B cell (primary cell): ENCODE measurements around the gene SPSB3. TPM values are rescaled to one million over a fixed set of nuclear protein-coding genes. Genes with fewer than 3 reads are reported as not detected.

Experiments
- ATAC-seq: fragments of 200-7000 bp; cut with Tn5 transposase; one replicate; pipeline ENCODE4 v1.10.0; 2021; ENCODE audit warnings: low read depth, mild to moderate bottlenecking, moderate number of reproducible peaks, moderate library complexity
- CTCF ChIA-PET: fragments of 350-600 bp; sonication (Branson Sonifier 250); formaldehyde crosslinking; loops from one replicate; lab custom pipeline; 2021; ENCODE audit warnings: antibody characterized with exemption, inconsistent platforms; lab: Charles Lee
- POLR2A ChIA-PET: fragments of 350-600 bp; sonication (Branson Sonifier 250); formaldehyde crosslinking; loops from one replicate; lab custom pipeline; 2021; ENCODE audit warnings: antibody characterized with exemption; lab: Charles Lee
- DNase-seq: peaks from one replicate; pipeline ENCODE4 v3.0.0; 2013
- H2AFZ ChIP-seq: 2 replicates; pipeline ENCODE4 v1.6.1; 2012; ENCODE audit warnings: mild to moderate bottlenecking, low read depth, low read length; ENCODE audit not compliant: insufficient read depth, poor library complexity, severe bottlenecking
- H3K27ac ChIP-seq, 2 donors: 1 replicate in 1 of 2; 2 replicates in 1 of 2; pipeline ENCODE4 v1.5.1; 2012 to 2013; ENCODE audit warnings: low read length in 2 of 2, mild to moderate bottlenecking in 2 of 2, moderate library complexity in 1 of 2
- H3K27me3 ChIP-seq, 4 experiments: fragments of 200-600 bp in 1 of 4; sonication (generic) in 1 of 4; replicated peaks in 1 of 4; 1 replicate in 2 of 4; 2 replicates in 2 of 4; pipeline versions ENCODE4 v1.6.1 to v1.7.0; 2013 to 2016; ENCODE audit warnings: low read length in 3 of 4, mild to moderate bottlenecking in 2 of 4, mixed read lengths in 1 of 4, moderate library complexity in 1 of 4; ENCODE audit not compliant: insufficient read depth in 4 of 4, control insufficient read depth in 3 of 4; ENCODE audit errors: control extremely low read depth in 1 of 4
- H3K36me3 ChIP-seq, 2 experiments: replicated peaks in 1 of 2; 1 replicate in 1 of 2; 2 replicates in 1 of 2; pipeline versions ENCODE4 v1.6.1 to v1.7.1; 2013; ENCODE audit warnings: low read length in 1 of 2; ENCODE audit not compliant: insufficient read depth in 2 of 2, control insufficient read depth in 1 of 2; ENCODE audit errors: control extremely low read depth in 1 of 2, extremely low read depth in 1 of 2
- H3K4me1 ChIP-seq, 2 donors: fragments of 200-600 bp in 1 of 2; sonication (generic) in 1 of 2; 1 replicate in 1 of 2; 2 replicates in 1 of 2; pipeline versions ENCODE4 v1.5.1 to v1.6.1; 2013 to 2017; ENCODE audit warnings: low read length in 2 of 2; ENCODE audit not compliant: control insufficient read depth in 2 of 2, insufficient read depth in 2 of 2
- H3K4me2 ChIP-seq: replicated peaks from 2 replicates; pipeline ENCODE3; 2012; ENCODE audit warnings: mild to moderate bottlenecking, low read depth, low read length; ENCODE audit not compliant: poor library complexity, severe bottlenecking
- H3K4me3 ChIP-seq, 5 experiments: fragments of 200-600 bp in 1 of 5; sonication (generic) in 1 of 5; 1 replicate in 3 of 5; 2 replicates in 2 of 5; pipeline versions ENCODE4 v1.5.1 to v1.7.0; 2011 to 2016; ENCODE audit warnings: low read length in 4 of 5, mild to moderate bottlenecking in 4 of 5, low read depth in 2 of 5, control low read depth in 1 of 5, moderate library complexity in 1 of 5; ENCODE audit not compliant: insufficient read depth in 1 of 5; ENCODE audit errors: control extremely low read depth in 1 of 5, extremely low read depth in 1 of 5
- H3K79me2 ChIP-seq: fragments of 200-600 bp; sonication (generic); one replicate; pipeline ENCODE4 v1.6.0; 2016; ENCODE audit warnings: low read length; ENCODE audit not compliant: control insufficient read depth, insufficient read depth
- H3K9ac ChIP-seq: fragments of 200-600 bp; sonication (generic); 2 replicates; pipeline ENCODE4 v1.6.1; 2017; ENCODE audit warnings: mild to moderate bottlenecking, low read length, moderate library complexity
- H3K9me3 ChIP-seq, 3 donors: one replicate each; pipeline versions ENCODE4 v1.6.1 to v1.7.1; 2013; ENCODE audit warnings: low read length in 2 of 3; ENCODE audit not compliant: control insufficient read depth in 2 of 3, insufficient read depth in 1 of 3; ENCODE audit errors: control extremely low read depth in 1 of 3
- H4K20me1 ChIP-seq: 2 replicates; pipeline ENCODE4 v1.6.0; 2012; ENCODE audit warnings: mild to moderate bottlenecking, low read length; ENCODE audit not compliant: insufficient read depth, control insufficient read depth, poor library complexity, severe bottlenecking
- H3K27ac Mint-ChIP-seq: one replicate; pipeline ENCODE4 v1.8.0; 2021; ENCODE audit warnings: mixed read lengths
- H3K27me3 Mint-ChIP-seq: one replicate; pipeline ENCODE4 v1.8.0; 2021; ENCODE audit warnings: mixed read lengths
- H3K4me1 Mint-ChIP-seq: one replicate; pipeline ENCODE4 v1.8.0; 2021; ENCODE audit warnings: mixed read lengths
- H3K4me3 Mint-ChIP-seq: one replicate; pipeline ENCODE4 v1.8.0; 2021; ENCODE audit warnings: mixed read lengths
- H3K9me3 Mint-ChIP-seq: one replicate; pipeline ENCODE4 v1.8.0; 2022; ENCODE audit warnings: mixed read lengths; ENCODE audit not compliant: insufficient read depth
- CTCF ChIP-seq: fragments of 200-600 bp; IDR thresholded peaks from one replicate; pipeline ENCODE4 v1.8.0; 2022; ENCODE audit warnings: antibody characterized with exemption, mild to moderate bottlenecking
- EZH2 ChIP-seq: IDR thresholded peaks from 2 replicates; pipeline ENCODE4 v1.6.1; 2012; ENCODE audit warnings: borderline replicate concordance, low read depth, mild to moderate bottlenecking, moderate library complexity, low read length; ENCODE audit not compliant: insufficient read depth, poor library complexity, severe bottlenecking
- WGBS: methylation state at CpG from one replicate; pipeline ENCODE4 v1.1.5; 2013; ENCODE audit warnings: missing lambda C conversion rate; ENCODE audit not compliant: insufficient coverage; 5-methylcytosine and 5-hydroxymethylcytosine counted together
- intact Hi-C: fragments of 100-400 bp; cut with micrococcal nuclease; formaldehyde crosslinking; loops from one replicate; pipeline ENCODE4 v1.10.0; 2022
- polyA plus RNA-seq: library from polyadenylated mRNA; depleted of rRNA; stranded (reverse); fragments of >200 nt; gene quantifications from 2 replicates; pipeline ENCODE4 v1.2.3, GENCODE V29; 2012
- total RNA-seq, 2 donors: library from RNA; stranded (reverse); fragments of 120-200 nt in 1 of 2; gene quantifications; 1 replicate in 1 of 2; 2 replicates in 1 of 2; pipeline versions ENCODE4 v1.2.3 to v1.2.4, GENCODE V29; 2013 to 2022

Gene SPSB3
- total and polyA plus RNA-seq, 2 donors (not counting 1 experiment from before 2014, with no cell fraction given): 91.2 to 264 TPM

- intact Hi-C loops: no loop called here
- no peak overlapping the region for H3K9ac ChIP-seq
- ATAC-seq (no peak), DNase-seq (no peak)
- peaks cover 4% of the 10 kb centered on the region for H3K79me2 ChIP-seq
- H3K36me3 ChIP-seq: peaks cover 0 to 59% of the 10 kb centered on the region in 2 experiments
- no peak overlapping the region for H3K27ac ChIP-seq
- H3K4me2 ChIP-seq: no peak overlapping the region
- no peak overlapping the region for H2AFZ ChIP-seq
- 98% methylated on average over 36 of the region's 42 CpGs for WGBS
- H3K27me3 ChIP-seq: no peaks in the 10 kb centered on the region
- TF ChIP-seq CTCF: no peak
- no peak for TF ChIP-seq EZH2
- no peaks in the 10 kb centered on the region for H3K9me3 Mint-ChIP-seq
- ChIA-PET POLR2A (interaction anchor here (1.1 kb wide), 1 partner anchor 8 kb away, joined by 3 read pairs; no protein-coding TSS in a partner anchor), CTCF (interaction anchor here (1.2 kb wide), 1 partner anchor 61 kb away, joined by 4 read pairs; the partner anchor contains the start of gene MAPK8IP3)
- H3K4me1 ChIP-seq: peaks cover 11 to 17% of the 10 kb centered on the region in 2 donors
- no peaks in the 10 kb centered on the region for H3K27me3 Mint-ChIP-seq
- peaks cover 12% of the 10 kb centered on the region for H3K4me1 Mint-ChIP-seq
- H3K4me3 Mint-ChIP-seq: no peak overlapping the region
- H3K9me3 ChIP-seq: peaks cover 0 to 4% (median 0%) of the 10 kb centered on the region in 3 donors
- H4K20me1 ChIP-seq: peaks cover 26% of the 10 kb centered on the region
- no peak overlapping the region for H3K27ac Mint-ChIP-seq
- H3K4me3 ChIP-seq: no peak overlapping the region
Measured at GRCh38 chr16:1767116-1767994, 15.0 kb downstream of the SPSB3 start.

- Mint-ChIP-seq H3K9me3 (no peaks in the 10 kb centered on the region), H3K4me3 (no peak overlapping the region), H3K27ac (no peak overlapping the region), H3K27me3 (no peaks in the 10 kb centered on the region), H3K4me1 (peaks cover 6% of the 10 kb centered on the region)
- Histone ChIP-seq H3K4me3 (no peak overlapping the region), H4K20me1 (peaks cover 19% of the 10 kb centered on the region), H3K79me2 (no peaks in the 10 kb centered on the region), H3K9ac (no peak overlapping the region), H3K9me3 (peaks cover 0 to 4% (median 0%) of the 10 kb centered on the region in 3 donors), H3K4me1 (peaks cover 5 to 10% of the 10 kb centered on the region in 2 donors), H3K27me3 (no peaks in the 10 kb centered on the region), H2AFZ (no peak overlapping the region), H3K36me3 (peaks cover 0 to 66% of the 10 kb centered on the region in 2 experiments), H3K4me2 (no peak overlapping the region), H3K27ac (no peak overlapping the region)
- ATAC-seq: no peak
- DNase-seq: no peak
- 97% methylated on average over 18 of the region's 18 CpGs for WGBS
- TF ChIP-seq CTCF: no peak
- TF ChIP-seq EZH2: no peak
- CTCF ChIA-PET: no interaction called here
- POLR2A ChIA-PET: no interaction called here
- intact Hi-C loops: no loop called here
Measured at GRCh38 chr16:1766701-1767100, 15.7 kb downstream of the SPSB3 start.
